ENCODE data around the gene DGKI. TPM values are rescaled to one million over a fixed set of nuclear protein-coding genes. Genes with fewer than 3 reads are reported as not detected.

Gene DGKI
- total RNA-seq, 3 donors from 2014 or later (not counting 1 experiment from before 2014, with no cell fraction given): 0.53 TPM; not detected in 2

GRCh38 chr7:137795211-137795610, 51.6 kb downstream of the DGKI start:
- no peak for ATAC-seq
- TF ChIP-seq, protein P1, sequence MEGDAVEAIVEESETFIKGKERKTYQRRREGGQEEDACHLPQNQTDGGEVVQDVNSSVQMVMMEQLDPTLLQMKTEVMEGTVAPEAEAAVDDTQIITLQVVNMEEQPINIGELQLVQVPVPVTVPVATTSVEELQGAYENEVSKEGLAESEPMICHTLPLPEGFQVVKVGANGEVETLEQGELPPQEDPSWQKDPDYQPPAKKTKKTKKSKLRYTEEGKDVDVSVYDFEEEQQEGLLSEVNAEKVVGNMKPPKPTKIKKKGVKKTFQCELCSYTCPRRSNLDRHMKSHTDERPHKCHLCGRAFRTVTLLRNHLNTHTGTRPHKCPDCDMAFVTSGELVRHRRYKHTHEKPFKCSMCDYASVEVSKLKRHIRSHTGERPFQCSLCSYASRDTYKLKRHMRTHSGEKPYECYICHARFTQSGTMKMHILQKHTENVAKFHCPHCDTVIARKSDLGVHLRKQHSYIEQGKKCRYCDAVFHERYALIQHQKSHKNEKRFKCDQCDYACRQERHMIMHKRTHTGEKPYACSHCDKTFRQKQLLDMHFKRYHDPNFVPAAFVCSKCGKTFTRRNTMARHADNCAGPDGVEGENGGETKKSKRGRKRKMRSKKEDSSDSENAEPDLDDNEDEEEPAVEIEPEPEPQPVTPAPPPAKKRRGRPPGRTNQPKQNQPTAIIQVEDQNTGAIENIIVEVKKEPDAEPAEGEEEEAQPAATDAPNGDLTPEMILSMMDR (IDR thresholded peaks at IDR 0.05): no peak
- Mint-ChIP-seq H3K4me1 (no peaks in the 10 kb centered on the region), H3K27ac (no peak overlapping the region), H3K9me3 (peaks cover 0 to 6% of the 10 kb centered on the region in 2 donors), H3K4me3 (no peak overlapping the region), H3K27me3 (ENCODE audit: low read depth in 2 of 2) (peaks cover 5 to 10% of the 10 kb centered on the region in 2 donors), H3K36me3 (no peaks in the 10 kb centered on the region)
- H3K36me3 ChIP-seq (ENCODE audit: control insufficient read depth, insufficient read depth, low read length): no peaks in the 10 kb centered on the region
- no peak for DNase-seq
- H3K9me3 ChIP-seq (ENCODE audit: control insufficient read depth, insufficient read depth, low read length): no peaks in the 10 kb centered on the region
- H3K4me1 ChIP-seq (ENCODE audit: control insufficient read depth, insufficient read depth, low read length): no peaks in the 10 kb centered on the region
- intact Hi-C loops (cut with micrococcal nuclease): no loop called here
- no peak overlapping the region for H3K27ac ChIP-seq (ENCODE audit: low read length)
- no peaks in the 10 kb centered on the region for H3K27me3 ChIP-seq (ENCODE audit: control insufficient read depth, insufficient read depth, low read length)
- no peak overlapping the region for H3K4me3 ChIP-seq (ENCODE audit: low read length)
- 88% methylated on average over 4 of the region's 4 CpGs for WGBS (ENCODE audit: insufficient coverage)

GRCh38 chr7:137791930-137792329, 54.8 kb downstream of the DGKI start:
- Histone ChIP-seq H3K27ac (ENCODE audit: low read length) (no peak overlapping the region), H3K4me1 (ENCODE audit: control insufficient read depth, insufficient read depth, low read length) (no peaks in the 10 kb centered on the region), H3K27me3 (ENCODE audit: control insufficient read depth, insufficient read depth, low read length) (no peaks in the 10 kb centered on the region), H3K36me3 (ENCODE audit: control insufficient read depth, insufficient read depth, low read length) (no peaks in the 10 kb centered on the region), H3K9me3 (ENCODE audit: control insufficient read depth, insufficient read depth, low read length) (no peaks in the 10 kb centered on the region), H3K4me3 (ENCODE audit: low read length) (no peak overlapping the region)
- TF ChIP-seq, protein P1 (IDR thresholded peaks at IDR 0.05): no peak
- DNase-seq: no peak
- Mint-ChIP-seq H3K4me1 (no peaks in the 10 kb centered on the region), H3K9me3 (peaks cover 2 to 12% of the 10 kb centered on the region in 2 donors), H3K4me3 (no peak overlapping the region), H3K27me3 (ENCODE audit: low read depth in 2 of 2) (peaks cover 10 to 12% of the 10 kb centered on the region in 2 donors), H3K27ac (no peak overlapping the region), H3K36me3 (no peaks in the 10 kb centered on the region)
- no peak for ATAC-seq
- WGBS (ENCODE audit: insufficient coverage): 72% methylated on average over 2 of the region's 2 CpGs
- intact Hi-C loops (cut with micrococcal nuclease): no loop called here

- no peaks in the 10 kb centered on the region for H3K36me3 ChIP-seq (ENCODE audit: control insufficient read depth, insufficient read depth, low read length)
- no peaks in the 10 kb centered on the region for H3K4me1 ChIP-seq (ENCODE audit: control insufficient read depth, insufficient read depth, low read length)
- H3K27ac ChIP-seq (ENCODE audit: low read length): no peak overlapping the region
- TF ChIP-seq, protein P1 (IDR thresholded peaks at IDR 0.05): no peak
- no peaks in the 10 kb centered on the region for H3K9me3 ChIP-seq (ENCODE audit: control insufficient read depth, insufficient read depth, low read length)
- DNase-seq (no peak), ATAC-seq (no peak)
- no peaks in the 10 kb centered on the region for H3K36me3 Mint-ChIP-seq
- H3K27me3 ChIP-seq (ENCODE audit: control insufficient read depth, insufficient read depth, low read length): no peaks in the 10 kb centered on the region
- H3K27ac Mint-ChIP-seq: no peak overlapping the region
- no peak overlapping the region for H3K4me3 Mint-ChIP-seq
- H3K4me3 ChIP-seq (ENCODE audit: low read length): no peak overlapping the region
- no peaks in the 10 kb centered on the region for H3K4me1 Mint-ChIP-seq
- peaks cover 2 to 12% of the 10 kb centered on the region in 2 donors for H3K9me3 Mint-ChIP-seq
- peaks cover 10 to 12% of the 10 kb centered on the region in 2 donors for H3K27me3 Mint-ChIP-seq (ENCODE audit: low read depth in 2 of 2)
- intact Hi-C loops (cut with micrococcal nuclease): no loop called here
These were observed 55.9 kb downstream of the DGKI start for GRCh38 chr7:137790828-137791227.

DNA sequence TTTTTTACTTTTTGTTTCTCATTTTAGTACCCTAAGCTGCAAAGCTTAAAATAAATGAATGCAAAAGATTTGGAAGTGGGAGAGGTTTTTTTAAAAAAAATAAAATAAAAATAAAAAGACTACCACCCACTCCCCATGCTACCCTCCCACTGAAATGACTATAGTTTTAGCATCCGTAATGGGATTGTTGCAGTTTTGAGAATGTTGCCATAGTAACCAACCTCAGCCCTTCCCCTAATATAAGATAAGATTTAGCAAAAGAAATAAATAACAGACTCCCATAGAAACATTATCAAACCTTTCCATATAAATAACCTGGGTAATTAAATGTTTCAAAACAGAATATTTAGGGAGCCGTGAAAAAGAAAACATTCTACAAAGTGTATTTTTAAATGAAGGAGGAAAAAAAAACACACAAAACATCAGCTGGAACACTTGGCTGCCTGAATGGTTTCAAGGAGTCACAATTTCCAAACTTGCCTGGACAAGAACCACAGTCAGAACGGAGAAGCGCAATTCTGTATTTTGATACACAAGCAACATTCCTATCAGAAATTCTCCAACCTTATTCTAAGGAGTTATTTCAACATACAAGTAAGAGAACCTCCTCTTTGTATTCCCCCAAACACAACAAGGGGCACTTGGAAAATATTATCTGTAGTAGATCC, 57.4 kb downstream of the DGKI start:
- Mint-ChIP-seq H3K9me3 (peaks cover 2 to 14% of the 10 kb centered on the region in 2 donors), H3K27ac (no peak overlapping the region), H3K27me3 (ENCODE audit: low read depth in 2 of 2) (peaks cover 9 to 12% of the 10 kb centered on the region in 2 donors), H3K4me1 (no peaks in the 10 kb centered on the region), H3K36me3 (no peaks in the 10 kb centered on the region), H3K4me3 (no peak overlapping the region)
- no peaks in the 10 kb centered on the region for H3K9me3 ChIP-seq (ENCODE audit: control insufficient read depth, insufficient read depth, low read length)
- intact Hi-C loops (cut with micrococcal nuclease): no loop called here
- ATAC-seq (no peak), DNase-seq (no peak)
- TF ChIP-seq, protein P1 (IDR thresholded peaks at IDR 0.05): no peak
- no peak overlapping the region for H3K4me3 ChIP-seq (ENCODE audit: low read length)
- H3K4me1 ChIP-seq (ENCODE audit: control insufficient read depth, insufficient read depth, low read length): no peaks in the 10 kb centered on the region
- no peaks in the 10 kb centered on the region for H3K27me3 ChIP-seq (ENCODE audit: control insufficient read depth, insufficient read depth, low read length)
- 100% methylated on average over 3 of the region's 4 CpGs for WGBS (ENCODE audit: insufficient coverage)
- H3K27ac ChIP-seq (ENCODE audit: low read length): no peak overlapping the region
- H3K36me3 ChIP-seq (ENCODE audit: control insufficient read depth, insufficient read depth, low read length): no peaks in the 10 kb centered on the region

Data from natural killer cell (primary cell).